CD4-positive, alpha-beta T cell treated with Interleukin-10 for 1 hour (primary cell): ENCODE measurements around the gene TANGO6.

Experiments used
- DNase-seq: peaks from one replicate; pipeline ENCODE4 v3.0.0-alpha.2; 2020

The TANGO6 gene

DNA sequence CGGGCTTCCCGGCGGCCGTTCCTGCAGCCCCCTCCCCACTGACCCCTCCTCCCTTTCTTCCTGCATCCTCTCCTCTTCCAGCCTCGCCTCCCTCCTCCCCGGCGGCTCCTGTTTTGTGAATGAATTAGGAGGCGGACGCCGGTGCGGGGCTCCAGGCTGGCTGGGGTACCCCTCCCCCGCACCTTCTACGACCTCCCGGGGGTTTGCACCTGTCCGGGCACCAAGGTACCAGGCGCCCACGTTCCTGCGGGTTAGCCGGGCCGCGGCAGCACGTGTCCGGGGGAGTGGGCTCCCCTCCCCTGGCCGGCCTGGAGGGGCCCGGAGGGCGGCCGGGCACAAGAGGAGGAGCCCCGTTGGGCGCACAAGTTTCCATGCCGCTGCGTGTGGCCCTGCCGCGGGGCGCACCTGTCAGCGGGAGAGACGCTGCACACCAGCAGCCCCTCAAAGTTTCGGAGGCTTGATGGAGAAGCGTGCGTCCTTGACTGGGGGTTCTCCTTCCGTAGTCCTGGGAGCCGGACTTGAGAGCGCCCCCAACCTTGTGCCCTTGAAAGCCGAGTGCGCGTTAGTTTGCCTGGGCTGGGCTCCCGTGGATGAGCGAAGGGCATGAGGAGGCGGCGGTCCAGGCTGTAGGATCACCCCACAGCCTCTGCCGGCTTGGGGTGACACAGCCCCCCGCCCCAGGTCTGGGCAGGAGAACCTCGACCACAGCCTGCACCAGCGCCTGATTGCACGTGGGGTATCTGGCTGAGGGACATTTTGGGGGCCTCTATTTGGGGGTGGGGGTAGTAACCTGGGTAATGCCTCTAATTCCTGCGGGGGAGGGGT, 263.4 kb downstream of the TANGO6 start:
- no peak for DNase-seq

DNA sequence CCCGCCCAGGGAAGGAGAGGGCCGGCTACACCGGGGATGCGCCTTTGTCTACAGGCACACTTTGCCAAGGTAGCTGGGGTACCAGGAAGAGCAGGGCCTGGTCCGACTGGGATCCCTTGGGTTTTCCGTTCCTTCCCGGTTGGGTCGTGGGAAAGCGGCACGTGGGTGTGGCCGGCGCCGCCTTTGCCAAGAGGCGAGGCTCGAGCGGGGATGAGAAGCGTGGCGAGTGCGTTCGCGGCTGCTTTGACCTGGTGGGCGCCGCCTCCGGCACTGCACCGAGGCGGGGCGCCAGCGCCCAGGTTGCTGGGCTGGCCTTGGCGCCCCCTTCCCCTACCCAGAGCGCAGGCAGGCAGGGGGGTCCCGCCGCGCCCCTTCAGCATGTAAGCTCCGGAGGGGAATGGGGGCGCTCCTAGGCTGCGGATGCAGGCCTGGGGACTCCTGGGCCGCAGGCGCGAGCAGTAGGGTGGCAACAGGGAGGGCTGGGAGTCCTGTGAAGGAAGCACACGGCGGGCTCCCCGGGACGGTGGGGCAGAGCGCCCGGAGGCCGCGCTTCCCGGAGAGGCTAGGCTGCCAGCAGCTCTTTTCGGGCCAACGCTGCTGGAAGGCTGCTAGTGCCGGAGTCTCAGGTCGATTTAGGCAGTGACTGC, 264.1 kb downstream of the TANGO6 start:
- DNase-seq: no peak

DNA sequence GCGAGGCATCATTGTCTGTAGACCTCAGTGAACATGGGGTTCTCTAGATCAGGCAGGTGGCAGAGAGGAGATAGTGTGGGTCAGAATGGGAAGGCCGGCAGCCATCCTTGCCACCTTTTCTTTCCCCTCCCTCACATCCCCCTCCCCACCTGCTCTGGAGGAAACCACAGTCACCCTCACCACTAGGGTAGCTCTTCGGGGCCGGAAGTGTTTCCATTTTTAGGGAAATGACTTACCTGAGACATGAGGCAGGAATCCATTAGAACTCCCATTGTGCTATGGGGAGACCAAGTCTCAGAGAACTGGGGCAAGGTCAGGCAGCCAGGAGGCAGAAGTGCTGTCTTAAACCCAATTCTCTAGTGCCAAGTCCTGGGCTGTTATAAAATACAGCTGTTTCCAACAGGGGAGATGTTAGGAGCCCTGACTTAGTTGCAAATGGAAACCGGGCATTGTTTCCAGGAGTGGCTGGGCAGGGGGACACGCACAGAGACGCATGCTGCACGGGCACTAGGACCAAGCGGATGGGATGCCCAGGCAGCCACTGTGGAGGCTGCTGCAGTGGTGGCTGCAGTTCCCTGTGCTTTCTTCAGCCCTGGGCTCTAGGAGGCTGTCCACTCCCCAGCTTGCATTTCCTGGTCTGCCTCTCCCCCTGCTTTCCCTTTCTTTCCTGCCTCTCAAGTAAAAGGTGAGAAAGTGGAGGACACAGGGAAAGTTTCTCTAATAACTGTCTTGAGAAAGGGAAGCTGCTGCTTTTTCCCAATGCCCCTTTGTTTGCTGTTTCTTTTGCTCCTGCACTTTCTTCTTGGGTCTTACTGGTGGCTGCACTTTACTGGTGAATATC, 265.0 kb downstream of the TANGO6 start:
- DNase-seq: no peak

DNA sequence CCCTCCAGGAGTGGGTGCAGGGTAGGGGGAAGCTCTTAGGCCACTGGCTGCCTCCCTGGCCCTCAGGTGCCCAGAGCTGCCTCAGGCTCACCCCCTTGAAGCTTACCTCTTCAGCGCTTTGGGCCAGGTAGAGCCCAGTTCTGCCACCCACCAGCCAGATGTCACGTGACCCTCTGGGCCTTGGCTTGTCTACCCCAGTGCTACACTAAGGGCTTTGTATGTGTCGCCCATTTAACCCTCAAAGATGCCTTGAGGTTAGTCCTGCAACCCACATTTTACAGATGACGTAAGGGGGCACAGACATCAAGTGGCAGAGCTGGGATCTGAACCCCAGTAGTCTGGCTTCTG, 265.5 kb downstream of the TANGO6 start:
- no peak for DNase-seq

DNA sequence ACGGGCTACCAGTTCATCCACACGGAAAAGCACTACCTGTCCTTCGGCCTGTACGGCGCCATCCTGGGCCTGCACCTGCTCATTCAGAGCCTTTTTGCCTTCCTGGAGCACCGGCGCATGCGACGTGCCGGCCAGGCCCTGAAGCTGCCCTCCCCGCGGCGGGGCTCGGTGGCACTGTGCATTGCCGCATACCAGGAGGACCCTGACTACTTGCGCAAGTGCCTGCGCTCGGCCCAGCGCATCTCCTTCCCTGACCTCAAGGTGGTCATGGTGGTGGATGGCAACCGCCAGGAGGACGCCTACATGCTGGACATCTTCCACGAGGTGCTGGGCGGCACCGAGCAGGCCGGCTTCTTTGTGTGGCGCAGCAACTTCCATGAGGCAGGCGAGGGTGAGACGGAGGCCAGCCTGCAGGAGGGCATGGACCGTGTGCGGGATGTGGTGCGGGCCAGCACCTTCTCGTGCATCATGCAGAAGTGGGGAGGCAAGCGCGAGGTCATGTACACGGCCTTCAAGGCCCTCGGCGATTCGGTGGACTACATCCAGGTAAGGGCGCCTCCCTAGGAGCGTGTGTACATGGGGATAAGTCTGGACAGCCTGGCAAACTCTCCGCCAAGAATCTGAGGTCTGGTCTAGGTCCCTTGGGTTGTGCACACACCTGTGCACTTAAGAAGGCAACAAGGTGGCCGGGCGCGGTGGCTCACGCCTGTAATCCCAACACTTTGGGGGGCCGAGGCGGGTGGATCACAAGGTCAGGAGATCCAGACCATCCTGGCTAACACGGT, 266.3 kb downstream of the TANGO6 start:
- DNase-seq: no peak

DNA sequence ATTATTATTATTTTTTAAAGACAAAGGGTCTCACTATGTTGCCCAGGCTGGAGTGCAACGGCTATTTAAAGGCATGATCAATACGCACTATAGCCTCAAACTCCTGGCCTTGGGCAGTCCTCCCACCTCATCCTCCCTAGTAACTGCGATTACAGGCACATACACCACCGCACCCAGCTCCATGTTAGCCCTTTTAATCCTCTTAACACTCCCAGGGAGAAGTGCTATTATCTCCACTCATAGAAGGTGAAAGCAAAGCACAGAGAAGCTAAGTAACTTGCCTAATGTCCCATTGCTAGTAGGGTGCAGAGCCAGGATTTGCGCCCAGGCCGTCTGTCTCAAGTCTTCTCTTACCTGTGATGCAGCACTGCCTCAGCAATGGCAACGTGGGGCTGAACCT, 267.1 kb downstream of the TANGO6 start:
- no peak for DNase-seq

DNA sequence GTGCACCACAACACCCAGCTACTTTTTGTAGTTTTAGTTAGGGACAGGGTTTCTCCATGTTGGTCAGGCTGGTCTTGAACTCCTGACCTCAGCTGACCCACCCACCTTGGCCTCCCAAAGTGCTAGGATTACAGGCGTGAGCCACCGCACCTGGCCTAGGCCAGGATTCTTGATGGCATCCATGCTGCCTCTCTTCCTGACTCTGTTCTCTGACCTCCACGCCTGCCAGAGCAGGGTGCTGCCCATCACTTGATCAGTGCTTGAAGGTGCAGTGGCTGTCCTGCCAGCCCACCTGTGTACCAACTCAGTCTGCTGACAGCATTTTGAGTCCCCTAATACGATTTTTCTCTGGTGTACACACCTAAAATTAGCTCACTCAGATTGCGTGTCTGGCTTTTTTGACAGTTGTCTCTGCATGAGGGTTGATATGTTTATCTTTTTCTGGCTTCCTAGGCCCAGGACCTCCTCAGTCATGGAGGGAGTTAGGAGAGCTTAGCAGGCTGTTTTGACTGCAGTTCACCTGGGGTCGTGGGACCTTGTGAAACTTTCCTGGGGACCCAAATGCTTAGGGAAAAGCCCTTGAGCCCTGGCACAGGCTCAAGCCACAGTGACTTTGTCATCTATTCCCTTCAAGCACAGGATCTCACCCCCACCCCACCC, 268.0 kb downstream of the TANGO6 start:
- no peak for DNase-seq

DNA sequence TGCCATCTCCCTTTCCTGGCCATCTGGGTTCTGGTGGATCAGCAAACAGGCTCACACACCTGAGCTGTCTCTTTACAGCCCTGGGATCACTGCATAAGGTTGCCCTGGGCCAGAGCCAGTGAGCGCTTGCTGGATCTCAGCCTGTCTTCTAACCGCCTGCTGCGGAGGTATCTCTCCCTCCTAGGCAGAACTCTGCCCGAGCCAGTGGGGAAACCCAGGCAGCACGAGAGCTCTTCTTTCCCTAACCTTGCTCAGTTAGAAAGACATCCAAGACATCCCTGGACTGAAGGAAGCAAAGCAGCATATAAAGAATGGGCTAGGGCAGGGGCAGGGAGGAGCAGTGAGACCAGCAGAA, 268.5 kb downstream of the TANGO6 start:
- DNase-seq: no peak

DNA sequence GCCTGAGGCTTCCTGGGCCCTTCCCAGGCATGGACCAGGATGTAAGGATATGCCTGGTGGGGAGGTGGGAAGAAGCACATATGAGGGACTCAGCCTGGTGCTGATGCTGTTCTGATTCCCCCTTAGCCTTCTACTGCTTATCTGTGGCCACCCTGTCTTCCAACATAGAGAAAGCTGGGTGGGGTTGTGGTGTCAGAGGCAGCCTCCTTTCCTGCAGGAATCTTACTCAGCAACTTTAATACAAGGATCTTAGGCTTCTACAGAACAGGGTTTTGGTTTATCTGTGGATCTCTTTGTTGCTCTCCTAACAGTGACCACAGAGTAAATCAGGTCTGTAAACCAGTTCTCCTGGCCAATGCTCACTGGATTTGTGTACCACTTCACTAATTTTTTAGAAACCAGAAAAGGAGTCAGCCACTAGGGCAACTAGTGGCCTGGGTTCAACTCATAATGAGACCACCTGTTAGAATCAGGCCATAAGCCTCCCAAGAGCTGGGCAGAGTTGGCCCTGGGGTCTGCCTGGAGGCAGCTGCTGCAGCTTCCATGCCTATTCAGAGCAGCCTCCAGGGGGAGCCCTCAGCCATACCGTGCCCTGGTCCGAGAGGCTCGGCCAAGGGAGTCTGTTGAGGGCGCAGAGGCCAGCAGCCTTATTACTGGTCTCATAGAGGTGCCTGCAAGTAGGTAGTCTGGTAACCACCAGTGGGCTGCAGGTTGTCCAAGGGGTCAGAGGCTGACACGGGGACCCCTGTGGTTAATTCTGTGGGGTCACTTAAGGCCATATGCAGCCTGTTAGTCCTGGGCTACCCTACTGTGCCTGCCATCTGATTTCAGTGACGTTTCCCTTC, 269.2 kb downstream of the TANGO6 start:
- DNase-seq: peak; percentile 38

DNA sequence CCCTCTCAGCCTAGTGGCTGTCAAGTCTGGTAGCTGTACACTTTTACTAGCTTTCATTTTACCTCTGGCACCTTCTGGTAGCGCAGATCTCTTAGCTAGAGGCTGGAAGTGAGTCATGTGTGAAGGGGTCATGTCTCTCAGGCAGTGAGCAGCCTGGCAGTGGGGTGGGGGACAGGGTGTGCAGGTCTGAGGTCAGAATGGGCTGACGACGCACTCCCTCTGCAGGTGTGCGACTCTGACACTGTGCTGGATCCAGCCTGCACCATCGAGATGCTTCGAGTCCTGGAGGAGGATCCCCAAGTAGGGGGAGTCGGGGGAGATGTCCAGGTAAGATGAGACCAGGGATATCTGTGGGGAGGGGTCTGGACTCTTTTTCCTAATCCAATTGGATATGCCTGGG, 269.9 kb downstream of the TANGO6 start:
- no peak for DNase-seq

DNA sequence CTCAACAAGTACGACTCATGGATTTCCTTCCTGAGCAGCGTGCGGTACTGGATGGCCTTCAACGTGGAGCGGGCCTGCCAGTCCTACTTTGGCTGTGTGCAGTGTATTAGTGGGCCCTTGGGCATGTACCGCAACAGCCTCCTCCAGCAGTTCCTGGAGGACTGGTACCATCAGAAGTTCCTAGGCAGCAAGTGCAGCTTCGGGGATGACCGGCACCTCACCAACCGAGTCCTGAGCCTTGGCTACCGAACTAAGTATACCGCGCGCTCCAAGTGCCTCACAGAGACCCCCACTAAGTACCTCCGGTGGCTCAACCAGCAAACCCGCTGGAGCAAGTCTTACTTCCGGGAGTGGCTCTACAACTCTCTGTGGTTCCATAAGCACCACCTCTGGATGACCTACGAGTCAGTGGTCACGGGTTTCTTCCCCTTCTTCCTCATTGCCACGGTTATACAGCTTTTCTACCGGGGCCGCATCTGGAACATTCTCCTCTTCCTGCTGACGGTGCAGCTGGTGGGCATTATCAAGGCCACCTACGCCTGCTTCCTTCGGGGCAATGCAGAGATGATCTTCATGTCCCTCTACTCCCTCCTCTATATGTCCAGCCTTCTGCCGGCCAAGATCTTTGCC, 271.1 kb downstream of the TANGO6 start:
- no peak for DNase-seq

DNA sequence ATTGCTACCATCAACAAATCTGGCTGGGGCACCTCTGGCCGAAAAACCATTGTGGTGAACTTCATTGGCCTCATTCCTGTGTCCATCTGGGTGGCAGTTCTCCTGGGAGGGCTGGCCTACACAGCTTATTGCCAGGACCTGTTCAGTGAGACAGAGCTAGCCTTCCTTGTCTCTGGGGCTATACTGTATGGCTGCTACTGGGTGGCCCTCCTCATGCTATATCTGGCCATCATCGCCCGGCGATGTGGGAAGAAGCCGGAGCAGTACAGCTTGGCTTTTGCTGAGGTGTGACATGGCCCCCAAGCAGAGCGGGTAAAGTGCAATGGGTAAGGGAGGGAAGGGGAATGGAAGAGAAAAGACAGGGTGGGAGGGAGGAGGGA, 271.6 kb downstream of the TANGO6 start:
- DNase-seq: no peak

DNA sequence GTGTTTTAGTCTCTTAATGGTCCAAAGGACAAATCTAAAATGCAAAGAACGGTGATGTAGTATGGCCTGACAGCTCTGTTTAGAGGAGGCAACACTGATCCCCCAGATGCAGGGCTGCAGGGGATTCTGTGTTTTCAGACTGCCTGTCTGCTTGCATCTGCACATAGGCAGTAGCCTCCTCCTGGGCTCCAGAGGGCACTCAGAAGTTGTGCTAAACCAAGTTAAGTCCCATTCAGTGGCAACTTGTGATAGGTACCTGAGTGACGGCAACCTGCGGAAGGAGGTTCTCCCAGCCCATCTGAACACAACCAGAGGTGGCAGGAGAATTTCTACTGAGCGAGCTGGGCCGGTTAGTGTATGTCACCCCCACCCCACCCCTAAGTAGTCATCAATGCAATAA, 272.0 kb downstream of the TANGO6 start:
- no peak for DNase-seq

DNA sequence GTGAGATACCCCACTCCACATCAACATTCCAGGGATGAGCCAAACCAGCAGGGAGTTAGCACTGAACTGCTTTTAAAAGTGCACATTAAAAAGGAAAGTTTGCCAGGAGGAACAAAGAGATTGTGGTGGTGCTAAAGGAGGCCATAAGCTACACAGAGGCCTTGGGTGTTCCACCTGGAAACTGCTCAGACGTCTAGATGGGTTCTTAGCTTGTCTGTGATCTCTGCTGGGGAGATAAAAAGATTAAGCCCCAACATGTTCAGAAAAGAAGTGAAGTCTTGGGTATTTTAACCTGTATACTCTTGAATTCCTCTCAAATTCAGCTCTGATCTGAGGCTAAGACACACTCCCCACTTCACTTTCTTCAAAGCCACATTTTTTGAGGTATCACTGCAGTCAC, 272.5 kb downstream of the TANGO6 start:
- DNase-seq: no peak

DNA sequence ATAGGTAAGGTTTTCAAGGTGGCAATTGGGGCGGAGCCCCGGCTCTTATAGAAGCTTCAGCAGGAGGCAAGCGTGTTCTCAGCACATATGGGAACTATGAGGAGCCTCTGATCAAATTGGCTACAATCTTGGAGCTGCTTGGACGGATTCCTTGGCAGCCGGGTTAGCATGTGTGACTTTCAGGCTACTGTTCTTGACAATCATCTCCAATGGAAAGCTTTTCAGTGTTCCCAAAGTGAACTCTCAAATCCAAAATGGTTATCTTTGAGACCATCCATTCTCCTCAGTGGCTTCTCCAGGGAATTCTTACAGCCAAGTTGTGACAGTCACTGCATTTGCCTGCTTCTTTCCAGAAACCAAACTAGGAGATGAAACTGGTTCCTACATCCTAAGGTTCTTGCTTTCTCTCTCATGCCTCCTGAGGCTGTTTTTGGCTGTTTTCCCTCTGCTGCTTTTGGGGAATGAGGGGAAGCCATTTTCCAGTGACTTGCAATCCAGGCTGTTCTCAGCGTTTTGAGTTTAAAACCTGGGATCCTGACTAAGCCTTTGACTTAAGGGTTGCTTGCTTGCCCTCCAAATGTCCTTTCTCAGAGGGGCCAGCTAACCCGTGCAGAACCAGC, 273.0 kb downstream of the TANGO6 start:
- DNase-seq: no peak

DNA sequence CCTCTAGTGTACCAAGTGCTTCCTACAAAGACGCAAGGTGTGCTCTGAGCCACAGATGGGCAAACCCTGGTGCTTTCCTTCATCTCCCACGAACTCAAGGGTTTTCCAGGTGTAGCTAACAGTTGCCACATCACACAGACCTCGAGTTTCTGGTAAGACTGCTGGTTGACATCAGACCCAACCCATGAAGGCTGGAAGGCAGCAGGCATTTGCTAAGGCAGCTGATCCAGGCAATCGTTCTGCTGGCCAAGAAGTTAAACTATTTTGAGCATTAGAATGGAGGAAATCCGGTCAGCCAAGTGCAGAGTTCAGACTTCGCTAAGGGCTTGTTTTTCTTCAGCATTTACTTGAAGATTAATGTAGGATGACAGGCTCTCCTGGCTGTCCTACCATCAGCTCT, 273.6 kb downstream of the TANGO6 start:
- DNase-seq: no peak

DNA sequence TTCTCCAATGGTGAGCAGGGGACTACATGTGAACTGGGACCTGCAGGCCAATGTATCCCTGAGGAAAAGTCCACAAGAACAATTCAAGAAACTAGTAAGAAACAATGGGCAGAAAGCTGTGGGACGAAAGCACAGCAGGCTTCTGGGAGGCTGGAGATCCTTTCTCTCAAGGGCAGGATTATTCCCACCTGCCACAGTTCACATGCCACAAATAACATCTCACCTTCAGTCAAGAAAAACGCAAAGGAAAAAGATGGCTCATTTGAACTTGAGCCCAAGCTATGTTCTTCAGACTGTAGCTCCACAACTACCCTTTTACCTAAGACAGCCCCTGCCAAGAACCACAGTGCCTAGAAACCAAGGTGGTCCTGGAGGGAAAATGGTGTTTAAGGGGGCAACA, 275.1 kb downstream of the TANGO6 start:
- DNase-seq: no peak

DNA sequence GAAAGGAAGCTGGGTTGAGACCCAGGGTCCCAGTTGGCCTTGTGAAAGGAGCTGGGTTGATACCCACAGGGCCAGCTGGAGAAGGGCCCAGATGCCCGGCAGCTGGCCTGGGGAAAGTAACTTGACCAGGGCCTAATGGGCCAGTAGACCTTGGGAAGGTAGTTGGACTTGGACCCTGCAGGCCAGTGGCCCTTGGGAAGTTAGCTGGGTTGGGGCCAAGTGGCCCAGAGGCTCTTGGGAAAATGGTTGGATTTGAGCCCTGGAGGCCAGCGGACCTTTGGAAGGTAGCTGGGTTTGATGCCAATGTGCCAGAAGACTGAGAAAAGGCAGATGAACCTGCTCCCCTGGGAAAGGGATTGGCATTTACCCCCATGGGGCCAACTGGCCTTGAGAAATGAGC, 275.7 kb downstream of the TANGO6 start:
- no peak for DNase-seq

DNA sequence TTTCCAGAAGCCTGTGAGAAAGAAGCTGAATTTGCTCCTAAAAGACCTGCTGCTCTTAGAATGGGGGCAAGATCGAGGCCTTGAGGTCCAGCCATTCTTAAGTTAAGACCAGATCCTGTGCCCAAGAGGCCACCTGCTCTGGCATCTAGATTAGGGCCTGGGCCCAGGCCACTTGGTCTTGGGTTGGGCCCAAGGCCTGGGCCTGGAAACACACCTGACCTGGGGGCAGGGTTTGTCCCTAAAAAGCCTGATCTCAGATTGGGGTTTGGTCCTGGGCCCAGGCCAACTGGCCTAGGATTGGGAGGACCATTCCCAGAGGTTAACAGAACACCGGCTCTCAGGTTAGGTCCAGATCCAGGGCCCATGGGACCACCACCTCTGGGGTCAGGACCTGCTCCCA, 276.2 kb downstream of the TANGO6 start:
- no peak for DNase-seq

DNA sequence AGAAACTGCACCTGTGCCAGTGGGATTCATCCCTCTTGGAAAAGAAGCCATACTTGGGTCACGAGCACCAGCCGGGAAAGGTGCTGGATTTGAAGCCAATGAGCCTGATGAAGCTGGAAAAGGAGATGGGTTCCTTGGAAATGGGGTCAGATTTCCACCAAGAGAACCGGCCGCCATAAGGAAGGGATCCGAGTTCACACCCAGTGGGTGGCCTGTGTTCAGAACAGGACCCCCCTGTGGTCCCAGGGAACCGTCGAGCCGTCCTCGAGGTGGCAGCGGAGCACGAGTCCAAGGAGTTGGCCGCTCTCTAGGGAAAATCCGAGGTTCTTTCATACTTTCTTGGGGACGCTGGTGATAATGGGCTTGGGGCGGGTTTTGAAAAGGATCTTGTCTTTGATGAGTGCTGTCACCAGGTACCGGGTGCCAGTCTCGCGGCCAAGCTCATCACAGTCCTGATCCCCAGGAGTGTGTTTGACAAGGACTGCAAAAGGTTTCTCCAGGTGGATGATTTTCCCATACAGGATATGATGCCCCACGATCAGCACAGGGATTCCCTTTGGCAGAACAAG, 276.8 kb downstream of the TANGO6 start:
- no peak for DNase-seq
